Effector CD8-positive, alpha-beta T cell (primary cell): Measurements from ENCODE around the gene CATSPERD.

Experiments
- DNase-seq: peaks from one replicate; lab custom pipeline; 2025; lab: John Stamatoyannopoulos, UW

The CATSPERD gene

DNA sequence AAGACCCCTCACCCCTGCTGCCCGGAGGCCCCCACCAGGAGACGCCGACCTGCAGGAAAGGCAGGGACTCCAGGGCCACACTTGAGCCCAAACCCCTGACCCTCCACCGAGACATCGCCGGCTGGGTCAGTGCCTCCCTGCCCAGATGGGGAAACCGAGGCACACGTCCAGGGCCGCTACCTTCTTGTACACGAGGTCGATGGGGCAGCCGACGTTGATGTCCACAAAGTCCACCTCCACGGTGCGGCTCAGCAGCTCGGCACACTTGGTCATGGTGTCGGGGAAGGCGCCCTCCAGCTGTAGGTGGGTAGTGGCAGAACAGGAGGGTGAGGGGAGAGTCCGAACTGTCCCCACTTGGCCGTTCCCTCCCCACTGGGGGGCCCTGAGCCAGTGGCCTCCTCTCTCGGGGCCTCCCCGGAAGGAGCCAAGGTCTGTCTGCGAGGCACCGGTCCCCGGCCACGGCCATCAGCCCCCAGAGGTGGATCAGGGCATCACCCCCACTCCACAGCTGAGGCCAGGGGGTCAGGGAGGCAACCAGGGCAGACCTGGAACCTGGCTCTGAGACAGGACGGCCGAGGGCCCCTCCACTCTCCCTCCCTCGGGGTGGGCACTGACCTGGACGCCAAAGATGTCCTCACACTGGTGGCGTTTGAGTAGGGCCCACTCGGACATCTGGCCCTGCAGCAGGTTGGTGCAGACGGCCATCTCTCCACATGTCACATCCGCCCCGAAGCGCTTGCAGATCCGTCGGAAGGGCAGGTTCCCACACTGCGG is 67.2 kb downstream of the CATSPERD start:
- DNase-seq = no peak

DNA sequence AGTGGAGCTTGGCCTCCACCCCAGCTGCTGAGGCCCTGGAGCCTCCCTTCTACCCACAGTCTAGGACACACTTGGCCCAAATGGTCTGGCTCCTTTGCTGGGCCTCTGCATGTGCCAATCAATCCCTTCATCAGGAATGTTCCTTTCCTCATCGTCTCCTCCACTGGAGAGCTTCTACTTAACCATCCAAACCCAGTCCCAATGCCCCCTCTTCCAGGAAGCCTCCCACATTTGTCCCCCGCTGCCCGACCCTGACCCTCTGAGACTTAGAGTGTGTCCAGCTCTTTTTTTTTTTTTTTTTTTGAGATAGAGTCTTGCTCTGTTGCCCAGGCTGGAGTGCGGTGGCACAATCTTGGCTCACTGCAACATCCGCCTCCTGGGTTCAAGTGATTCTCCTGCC is 68.0 kb downstream of the CATSPERD start:
- no peak for DNase-seq

DNA sequence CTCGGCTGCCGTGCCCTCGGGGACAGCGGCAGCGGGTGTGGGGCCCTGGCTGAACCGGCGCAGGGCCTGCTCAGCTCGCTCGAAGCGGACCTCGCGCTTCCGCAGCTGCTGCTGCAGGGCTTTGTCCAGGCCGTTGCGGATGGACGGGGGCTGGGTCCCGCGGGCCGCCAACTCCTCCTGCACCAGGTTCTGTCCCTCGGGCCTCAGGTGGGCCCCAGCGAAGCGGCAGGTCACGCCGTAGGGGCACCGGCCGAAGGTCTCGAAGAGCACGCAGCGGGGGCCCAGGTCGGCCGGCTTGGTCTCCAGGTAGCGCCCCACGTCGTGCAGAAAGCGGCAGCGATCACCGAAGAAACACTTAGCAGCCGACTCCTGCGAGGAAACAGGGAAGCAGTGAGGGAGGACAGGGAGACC is 68.9 kb downstream of the CATSPERD start:
- no peak for DNase-seq

DNA sequence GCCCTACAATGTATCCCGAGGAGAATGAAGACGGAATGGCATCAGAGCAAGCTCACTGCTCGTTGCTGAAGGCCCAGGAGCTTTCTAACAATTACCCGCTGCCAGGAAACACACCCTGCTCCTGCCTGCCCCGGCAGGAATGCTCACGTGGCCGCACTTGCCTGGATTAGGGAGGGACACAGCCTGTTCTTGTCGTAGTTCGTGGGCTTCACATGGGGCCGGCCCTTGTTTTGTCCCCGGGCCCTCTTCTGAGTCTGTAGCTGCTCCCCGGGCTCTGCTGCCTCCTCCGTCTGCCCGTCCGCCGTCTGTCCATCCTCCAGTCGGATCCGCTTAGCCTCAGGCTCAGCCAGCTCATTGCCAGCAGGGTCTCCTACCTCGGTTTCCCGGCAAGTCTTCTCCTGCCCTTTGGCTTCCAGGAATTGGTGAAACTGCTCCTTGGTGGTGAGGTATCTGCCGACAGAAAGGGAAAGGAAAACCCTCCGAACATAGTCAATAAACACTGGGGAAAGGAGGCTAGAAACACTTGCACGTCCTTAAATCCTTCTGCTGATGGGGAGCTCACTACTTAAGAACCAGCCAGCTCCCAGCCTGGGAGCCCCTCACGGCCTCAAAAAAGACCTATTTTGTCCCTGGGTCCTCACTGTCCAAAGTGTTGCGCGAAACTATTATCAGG is 69.6 kb downstream of the CATSPERD start:
- no peak for DNase-seq

DNA sequence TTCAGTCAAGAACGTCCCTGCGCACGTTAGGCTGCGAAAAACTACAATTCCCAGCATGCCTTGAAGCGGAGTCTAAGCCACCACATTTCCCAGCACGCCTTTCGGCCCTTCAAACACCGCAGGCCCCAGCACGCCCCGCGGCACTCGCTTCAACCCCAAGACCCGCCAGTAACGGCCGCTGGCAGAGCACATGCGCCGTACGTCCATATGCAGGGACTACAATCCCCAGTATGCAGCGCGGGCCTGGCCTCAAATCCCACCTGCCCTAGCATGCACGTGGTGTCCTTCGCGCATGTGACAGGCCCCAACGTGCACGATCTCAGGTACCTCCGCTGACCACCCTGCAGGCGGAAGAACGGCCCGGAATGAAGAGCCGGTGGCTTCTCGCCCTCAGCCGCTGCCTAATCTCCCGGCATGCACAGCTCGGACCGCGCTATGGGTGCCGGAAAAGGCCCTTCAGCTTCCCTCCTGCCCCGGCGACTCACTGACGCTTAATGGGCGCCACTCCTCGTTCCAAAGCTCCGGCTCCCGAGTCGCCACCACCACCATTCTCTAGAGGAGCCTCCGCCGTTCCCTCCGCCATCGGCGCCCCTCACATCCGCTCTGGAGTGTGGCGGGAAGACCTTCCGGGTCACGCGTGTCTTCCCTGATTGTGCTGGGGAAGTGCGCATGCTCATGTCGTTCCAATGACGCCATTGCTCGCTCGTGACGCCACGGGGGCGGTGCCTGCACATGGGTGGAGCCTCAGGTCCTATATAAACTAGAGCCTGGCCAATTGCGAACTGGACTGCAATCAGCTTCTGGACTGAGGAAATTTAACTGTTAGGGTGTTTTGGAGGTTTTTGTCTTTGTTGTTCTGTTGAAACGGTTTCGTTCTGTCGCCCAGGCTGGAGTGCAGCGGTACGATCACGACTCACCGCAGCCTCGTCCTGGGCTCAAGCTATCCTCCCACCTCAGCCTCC is 70.4 kb downstream of the CATSPERD start, which contains the start of gene DUS3L:
Gene DUS3L (minus strand): TSS at position 605 of the 962 bp plus-strand sequence. CDS start 22 bp downstream, at position 583.
- DNase-seq = peak; percentile 91

DNA sequence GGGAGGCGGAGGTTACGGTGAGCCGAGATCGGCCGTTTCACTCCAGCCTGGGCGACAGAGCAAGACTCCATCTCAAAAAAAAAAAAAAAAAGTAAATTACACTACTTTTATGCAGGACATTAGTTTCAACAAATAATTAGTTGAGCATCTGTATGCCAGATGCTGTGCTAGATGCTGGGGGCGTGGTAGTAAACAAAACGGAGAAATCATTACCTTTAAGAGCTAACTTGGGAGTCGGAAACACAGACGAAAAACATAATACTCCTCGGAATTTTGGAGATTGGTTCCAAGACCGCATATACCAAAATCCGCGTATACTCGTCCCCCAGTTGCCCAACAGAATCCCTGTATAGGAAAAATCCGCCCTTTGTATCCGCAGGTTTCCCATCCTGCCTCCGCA is 71.8 kb downstream of the CATSPERD start:
- DNase-seq = no peak

DNA sequence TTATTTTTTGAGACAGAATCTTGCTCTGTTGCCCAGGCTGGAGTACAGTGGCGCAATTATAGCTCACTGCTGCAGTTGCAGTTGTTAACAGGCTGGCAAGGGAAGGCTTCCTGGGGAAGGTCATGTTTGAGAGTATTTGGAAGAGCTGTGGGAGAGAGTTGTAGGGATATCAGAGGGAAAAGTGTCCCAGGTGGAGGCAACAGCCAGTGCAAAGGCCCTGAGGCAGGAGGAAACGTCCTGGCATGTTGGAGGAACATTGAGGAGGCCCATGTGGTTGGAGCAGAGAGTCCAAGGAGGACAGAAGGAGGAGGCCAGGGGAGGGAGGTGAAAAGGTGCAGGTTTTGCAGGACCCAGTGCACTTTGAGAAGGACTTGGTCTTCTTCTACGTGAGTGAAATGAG is 72.8 kb downstream of the CATSPERD start:
- DNase-seq = no peak

DNA sequence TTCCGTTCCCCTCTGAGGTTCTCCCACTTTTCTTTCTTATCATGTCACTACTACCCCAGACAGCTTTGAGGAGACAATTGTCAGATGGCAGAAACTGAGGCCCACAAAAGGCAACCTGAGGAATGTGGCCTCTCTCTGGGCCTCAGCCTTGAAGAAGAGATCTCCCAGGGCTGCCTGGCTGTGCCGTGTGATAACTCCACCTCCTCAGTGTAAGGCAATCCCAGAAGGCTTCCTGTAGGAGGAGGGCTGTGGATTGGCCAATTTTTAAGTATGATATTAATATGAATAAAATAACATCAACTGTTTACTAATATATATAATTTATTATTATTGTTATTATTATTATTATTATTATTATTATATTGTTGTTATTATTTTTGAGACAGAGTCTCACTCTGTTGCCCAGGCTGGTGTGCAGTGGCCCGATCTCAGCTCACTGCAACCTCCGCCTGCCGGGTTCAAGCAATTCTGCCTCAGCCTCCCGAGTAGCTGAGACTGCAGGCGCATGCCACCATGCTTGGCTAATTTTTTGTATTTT is 75.0 kb downstream of the CATSPERD start:
- DNase-seq = no peak

DNA sequence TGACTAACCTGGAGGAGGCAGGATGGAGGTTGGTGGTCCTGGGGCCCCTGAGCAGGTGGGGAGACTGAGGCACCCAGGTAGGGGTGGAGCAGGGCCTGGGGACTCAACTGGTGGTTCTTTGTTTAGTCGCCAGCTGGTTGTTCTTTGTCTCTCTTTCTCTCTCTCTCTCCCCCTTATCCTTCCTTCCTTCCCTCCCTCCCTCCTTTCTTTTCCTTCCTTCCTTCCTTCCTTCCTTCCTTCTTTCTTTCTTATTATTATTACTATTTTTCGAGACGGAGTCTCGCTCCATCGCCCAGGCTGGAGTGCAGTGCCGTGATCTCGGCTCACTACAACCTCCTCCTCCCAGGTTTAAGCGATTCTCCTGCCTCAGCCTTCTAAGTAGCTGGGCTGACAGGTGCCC is 77.8 kb downstream of the CATSPERD start:
- no peak for DNase-seq

DNA sequence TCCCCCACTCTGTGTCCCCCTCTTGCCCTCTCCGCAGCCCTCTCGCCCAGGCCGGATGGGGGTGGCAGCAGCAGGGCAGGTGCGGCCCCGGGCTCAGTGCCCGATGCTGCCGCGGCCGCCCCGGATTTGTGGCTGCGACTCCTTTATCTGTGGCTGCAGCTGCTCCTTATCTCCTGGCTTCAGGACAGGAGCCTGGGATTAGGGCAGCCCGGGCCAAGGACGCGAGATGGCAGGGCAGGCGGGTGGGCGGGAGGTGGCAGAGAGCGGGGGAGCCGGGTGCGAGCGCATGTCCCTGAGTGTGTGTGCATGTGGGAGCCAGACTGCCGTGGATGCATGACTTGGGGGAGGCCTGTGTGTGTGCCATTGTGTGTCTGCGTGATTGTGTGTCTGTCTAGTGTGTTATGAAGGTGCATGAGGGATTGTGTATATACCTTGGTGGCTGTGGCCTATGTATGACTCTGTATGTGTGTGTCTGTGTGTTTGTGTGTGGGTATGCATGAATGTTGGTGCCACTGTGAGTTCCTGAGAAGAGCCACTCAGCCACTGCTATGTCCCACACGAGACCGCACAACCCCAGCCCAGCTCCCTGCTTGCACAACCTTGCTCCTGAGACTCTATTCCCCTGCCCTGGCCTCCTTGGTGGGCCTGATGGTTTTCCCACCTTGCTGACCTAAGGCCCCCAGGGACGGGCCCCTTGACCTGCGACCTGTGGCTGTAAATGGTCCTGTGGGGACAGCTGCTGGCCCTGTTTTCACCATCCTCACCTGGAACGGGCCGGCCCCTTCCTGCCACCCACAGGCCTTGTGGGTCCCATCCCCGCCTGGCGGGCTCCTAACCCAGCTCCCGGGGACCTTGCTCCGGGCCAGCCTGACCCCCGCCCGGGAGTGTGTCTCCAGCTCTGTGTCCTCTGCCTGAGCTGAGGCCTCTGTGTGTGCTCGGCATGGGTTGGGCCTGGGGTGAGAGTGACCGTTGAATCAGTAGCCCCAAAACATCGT is 79.1 kb downstream of the CATSPERD start:
- DNase-seq = no peak

DNA sequence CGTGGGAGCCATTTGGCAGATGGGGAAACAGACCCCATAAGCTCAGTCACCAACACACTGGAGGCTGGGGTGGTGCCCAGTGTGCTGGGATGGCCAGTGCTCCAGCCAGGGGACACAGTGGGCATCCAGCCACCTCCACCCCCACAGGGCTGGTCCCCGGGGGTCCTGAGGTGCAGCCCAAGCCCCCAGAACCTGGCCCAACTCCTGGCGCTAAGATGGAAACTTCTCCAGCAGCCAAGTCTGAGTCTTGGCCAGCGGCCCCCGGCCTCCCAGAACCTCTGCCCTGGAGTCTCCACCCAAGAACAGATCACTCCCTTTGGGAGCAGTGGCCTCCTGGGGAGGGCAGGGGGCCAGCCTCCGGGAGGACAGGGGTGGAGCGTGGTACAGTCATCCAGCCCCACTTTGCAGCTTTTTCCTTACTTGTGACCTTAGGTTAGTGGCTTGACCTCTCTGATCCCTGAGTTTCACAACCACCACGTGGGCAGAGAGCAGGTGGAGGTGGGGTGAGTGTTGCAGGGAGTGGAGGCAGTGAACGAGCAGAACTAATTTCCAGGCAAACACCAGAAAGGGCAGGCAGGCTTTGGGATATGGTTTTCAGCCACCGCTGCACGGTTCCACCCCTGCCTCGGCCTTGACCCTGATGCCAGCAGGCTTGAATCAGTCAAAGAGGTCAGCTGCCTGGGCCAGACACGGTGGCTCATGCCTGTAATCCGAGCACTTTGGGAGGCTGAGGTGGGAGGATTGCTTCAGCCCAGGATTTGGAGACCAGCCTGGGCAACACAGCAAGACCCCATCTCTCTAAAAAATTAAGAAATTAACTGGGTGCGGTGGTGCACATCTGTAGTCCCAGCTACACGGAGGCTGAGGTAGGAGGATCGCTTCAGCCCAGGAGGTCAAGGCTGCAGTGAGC is 80.2 kb downstream of the CATSPERD start:
- DNase-seq = no peak

DNA sequence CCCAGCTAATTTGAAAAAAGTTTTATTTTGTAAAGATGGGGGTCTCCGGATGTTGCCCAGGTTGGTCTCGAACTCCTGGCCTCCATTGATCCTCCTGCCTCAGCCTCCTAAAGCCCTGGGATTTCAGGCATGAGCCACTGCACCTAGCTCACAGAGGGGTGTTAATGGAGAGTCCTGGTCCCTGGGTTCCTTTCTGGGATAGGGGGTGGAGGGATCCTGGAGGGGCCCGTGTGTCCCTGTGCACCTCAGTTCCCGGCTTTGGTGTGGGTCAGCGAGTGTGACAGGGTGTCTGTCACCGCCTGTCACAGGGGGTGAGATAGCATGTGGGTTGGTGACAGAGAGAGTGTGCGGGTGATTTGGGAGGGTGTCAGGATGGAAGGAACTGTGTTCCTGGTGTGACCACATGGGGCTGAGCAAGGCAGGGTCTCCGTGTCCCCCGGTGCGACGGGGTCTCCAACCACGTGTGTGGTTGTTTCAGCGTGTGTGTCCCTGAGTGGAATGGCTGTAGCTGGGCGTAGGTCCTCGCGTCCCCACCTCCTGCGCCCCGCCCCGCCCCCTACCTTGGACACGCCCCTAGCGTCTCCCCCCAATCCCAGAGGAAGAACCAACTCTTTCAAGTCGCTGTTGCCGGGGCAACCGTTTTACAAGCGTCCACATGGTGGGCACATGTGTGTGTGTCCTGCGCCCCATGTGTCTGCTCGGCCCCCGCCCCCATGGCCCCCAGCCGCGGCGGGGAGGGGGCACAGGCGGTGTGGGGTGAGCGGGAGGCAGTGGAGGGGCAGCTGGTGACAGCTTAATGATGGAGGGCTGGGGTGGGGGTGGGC is 81.6 kb downstream of the CATSPERD start:
- DNase-seq = peak; percentile 18

DNA sequence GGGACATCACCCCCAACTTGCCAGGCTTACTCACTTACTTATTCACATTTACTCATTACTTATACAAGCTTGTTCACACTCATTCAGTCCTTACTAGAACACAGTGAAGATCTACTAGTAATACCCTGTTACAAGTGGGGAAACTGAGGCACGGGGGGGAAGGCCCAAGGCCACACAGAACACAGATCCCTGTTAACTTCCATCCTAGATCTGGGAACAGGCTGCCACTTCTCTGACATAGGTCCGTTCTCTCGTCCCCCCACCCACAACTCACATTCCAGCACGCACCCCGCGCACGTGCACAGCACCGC is 83.0 kb downstream of the CATSPERD start:
- DNase-seq = no peak

DNA sequence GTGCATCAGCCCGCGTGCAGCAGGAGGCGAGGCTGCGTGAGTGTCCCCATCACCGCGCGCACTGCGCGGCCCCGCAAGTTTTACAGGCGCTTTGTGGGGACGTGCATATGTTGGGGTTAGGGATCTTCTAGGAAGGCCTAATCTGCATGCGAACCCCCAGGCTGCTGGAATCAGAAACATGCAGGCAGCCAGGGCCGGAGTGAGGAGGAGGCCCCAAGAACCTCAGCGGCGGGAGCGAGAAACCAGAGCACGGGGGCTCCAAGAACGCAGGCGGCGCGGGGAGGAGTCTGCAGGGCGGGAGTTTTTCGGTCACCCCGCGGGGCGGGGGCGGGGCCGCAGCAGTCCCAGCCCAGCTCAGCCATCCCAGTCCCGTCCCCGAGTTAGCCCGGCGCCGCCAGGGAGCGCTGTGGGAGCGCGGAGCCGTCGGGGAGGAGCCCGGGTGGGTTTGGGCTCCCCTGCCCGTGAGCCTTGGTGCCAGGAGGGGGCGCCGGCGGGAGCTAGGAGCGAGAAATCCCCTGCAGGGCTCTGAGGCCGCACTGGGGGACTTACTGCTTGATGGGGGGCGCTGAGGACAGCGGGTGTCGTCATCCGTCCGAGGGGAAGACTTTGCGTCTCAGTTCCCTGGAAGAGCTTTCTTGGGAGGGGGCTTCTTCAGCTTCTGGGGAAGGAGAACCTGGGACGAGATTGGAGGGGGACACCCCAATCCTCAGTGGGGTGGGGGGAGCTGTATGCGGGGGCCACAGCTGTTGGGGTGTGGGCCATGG is 83.5 kb downstream of the CATSPERD start:
- peak; percentile 90 for DNase-seq

DNA sequence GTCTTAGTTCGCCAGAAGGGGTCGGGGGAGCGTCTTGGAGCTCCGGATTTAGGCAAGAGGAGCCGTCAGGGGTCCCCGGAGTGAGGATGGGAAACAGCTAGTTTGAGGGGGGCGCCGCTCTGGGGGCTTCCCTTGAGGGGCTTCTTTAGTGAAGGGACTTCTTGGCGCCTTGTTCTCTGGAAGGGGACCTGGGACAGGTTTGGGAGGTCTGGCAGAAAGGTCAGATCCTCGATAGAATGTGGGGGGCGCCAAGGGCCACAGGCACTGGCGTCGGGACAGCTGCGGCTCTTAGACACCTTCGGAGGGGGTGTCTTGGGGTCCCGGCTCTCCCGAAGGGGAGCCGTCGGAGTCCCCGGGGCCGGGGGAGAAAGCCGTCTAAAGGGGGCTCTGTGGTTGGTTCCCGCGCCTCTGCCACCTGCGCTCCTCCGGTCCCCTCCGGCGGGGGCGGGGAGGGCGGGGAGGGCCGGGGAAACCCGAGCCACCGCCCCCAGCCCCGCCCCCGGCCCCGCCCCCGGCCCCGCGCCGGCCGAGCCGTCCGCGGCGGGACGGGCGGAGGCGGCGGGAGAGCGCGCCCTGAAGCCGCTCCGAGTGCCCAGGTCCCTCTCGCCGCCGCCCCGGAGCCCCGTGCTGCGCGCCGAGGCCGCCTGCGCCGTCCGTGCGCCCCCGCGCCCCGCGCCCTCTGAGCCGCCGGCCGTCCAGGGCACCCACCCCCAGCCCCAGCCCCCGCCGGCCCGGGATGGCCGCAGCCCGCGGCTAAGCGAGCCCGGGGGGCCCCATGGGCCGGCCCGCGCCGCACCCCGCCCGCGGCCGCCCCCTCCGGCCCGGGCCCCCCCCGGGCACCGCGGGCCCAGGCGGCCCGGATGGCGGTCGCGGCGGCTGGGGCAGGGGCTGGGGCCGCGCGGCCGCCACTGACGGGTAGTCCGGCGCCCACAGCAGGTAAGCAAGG is 84.4 kb downstream of the CATSPERD start, which contains the start of gene NRTN:
Gene NRTN (plus strand): TSS at position 552 of the 946 bp plus-strand sequence. CDS start 19,099 bp downstream, outside the sequence.
- peak; percentile 53 for DNase-seq

DNA sequence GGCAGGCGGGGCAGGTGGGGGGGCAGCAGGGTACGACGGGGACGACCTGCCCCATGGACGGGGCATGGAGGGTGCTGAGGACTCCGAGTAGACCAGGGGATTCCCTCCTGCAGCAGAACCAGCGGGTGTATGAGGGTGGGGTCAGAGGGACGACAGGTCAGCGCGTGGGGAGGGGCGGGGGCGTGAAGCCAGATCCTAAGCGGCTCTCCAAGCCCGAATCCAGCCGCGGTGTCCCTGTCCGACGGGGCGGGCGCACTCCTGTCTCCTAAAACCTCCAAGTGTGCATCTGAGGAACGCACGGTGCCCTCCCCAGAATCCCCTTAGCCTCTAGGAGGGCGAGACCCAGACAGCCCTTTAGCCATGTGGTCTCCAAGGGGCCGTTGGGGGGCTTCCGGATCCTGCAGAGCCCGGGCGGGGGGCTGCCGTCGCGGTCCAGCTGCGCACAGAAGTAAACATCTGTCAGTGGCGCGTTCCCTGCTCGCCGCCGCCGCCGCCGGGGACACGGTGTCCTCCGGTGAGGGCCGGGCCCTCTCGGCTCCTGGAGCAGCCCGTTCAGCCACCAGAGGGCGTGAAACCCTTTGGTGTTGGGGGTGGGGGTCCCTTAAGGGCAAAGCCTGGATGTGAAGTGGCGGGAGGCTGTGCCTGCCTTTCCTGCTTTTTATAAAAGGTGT is 85.2 kb downstream of the CATSPERD start:
- DNase-seq = peak; percentile 64
